Fibroblast of lung (primary cell): Measurements from ENCODE around the gene BCAT1.

Experiments used
- CTCF ChIP-seq, 2 donors: IDR thresholded peaks in 1 of 2; conservative IDR thresholded peaks in 1 of 2; 1 replicate in 1 of 2; 2 replicates in 1 of 2; pipeline ENCODE4 v1.5.1; 2011 to 2012; ENCODE audit warnings: low read length in 2 of 2, control low read depth in 1 of 2, inconsistent platforms in 1 of 2, low read depth in 1 of 2, mild to moderate bottlenecking in 1 of 2
- EZH2 ChIP-seq: IDR thresholded peaks from 2 replicates; pipeline ENCODE4 v1.5.1; 2012; ENCODE audit warnings: low read length, control low read depth, mild to moderate bottlenecking; ENCODE audit errors: missing control alignments

GRCh38 chr12:24861766-24862540 is 86.9 kb downstream of the BCAT1 start:
- no peak for TF ChIP-seq CTCF (conservative IDR thresholded peaks at IDR 0.05 in 1 of 2, IDR thresholded peaks at IDR 0.05 in 1 of 2; ENCODE audit: low read depth in 1 of 2, low read length in 2 of 2)
- TF ChIP-seq EZH2 = no peak
